Activated CD8-positive, alpha-beta memory T cell treated with anti-CD3 and anti-CD28 coated beads for 48 hours (primary cell): ENCODE measurements around the gene COL27A1.

Experiments
- DNase-seq, 3 experiments: peaks; one replicate each; pipeline ENCODE4 v3.0.0-alpha.2; 2020; ENCODE audit warnings: low read depth in 2 of 3, low spot score in 2 of 3

Gene COL27A1

DNA sequence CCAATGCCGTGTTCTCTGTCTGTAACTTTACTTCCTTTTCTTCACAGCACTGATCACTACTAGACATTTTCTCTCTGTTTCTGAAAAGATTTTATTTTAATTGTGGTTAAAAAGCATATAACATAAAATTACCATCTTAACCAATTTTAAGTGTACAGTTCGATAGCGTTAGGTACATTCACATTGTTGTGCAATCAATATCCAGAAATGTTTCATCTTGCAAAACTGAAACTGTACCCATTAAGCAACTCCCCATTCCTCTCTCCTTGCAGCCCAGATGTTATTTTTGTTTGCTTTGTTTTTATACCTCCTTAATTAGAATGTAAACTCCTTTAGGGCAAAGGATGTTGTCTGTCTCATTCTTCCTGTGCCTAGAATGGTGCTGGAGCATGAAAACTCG, 47.5 kb downstream of the COL27A1 start:
- no peak for DNase-seq

DNA sequence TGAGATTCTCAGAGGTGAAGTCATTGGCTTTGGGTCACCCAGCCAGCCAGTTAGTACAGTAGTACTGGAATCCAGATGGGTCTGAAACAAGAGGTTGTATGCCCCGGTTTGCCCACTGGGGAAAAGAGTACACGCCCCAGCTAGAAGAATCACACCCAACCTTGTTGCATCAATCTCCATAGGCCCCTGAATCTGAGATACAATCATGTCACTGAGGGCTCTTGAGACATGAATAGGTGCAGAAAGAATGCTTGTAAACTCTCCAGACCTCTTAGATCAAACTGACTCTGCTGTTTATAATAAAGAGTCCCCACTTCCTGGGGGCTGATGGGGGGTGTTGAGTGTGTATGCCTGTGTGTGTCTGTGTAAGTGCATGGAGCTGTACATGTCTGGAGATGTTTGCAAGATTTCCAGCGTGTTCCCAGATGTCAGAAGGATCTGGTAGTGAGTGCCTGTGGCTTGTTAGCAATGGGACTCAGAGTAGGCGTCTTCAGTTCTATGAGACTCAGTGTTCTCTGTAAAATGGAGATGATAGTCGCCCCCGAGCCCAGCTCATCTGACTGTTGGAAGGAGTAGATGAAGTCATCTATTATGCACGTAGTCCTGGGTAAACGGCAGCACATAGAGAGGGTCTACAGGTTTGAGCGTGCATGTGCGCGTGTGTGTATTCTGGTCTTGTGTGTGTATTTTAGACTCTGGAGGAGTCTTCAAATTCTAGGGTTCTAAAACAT, 48.2 kb downstream of the COL27A1 start:
- DNase-seq = no peak

DNA sequence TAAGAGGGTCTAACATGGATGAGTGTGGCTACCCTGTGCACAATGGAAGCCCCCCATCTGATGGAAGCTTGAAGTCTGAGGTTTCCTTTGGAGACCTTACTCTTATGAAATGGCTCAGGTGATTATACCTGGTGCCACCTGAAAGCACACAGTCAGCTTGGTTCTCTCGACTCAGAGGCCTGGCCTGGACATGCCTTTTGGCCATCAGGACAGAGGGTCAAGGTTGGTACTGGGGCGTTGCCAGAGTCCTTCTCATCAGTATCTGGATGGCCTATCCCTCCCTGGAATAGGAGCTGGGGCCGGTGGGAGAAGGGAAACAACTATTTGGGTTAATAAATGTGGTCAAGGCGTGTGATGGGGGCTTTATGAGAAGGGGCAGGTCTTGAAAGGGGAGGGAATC, 48.9 kb downstream of the COL27A1 start:
- DNase-seq = no peak

DNA sequence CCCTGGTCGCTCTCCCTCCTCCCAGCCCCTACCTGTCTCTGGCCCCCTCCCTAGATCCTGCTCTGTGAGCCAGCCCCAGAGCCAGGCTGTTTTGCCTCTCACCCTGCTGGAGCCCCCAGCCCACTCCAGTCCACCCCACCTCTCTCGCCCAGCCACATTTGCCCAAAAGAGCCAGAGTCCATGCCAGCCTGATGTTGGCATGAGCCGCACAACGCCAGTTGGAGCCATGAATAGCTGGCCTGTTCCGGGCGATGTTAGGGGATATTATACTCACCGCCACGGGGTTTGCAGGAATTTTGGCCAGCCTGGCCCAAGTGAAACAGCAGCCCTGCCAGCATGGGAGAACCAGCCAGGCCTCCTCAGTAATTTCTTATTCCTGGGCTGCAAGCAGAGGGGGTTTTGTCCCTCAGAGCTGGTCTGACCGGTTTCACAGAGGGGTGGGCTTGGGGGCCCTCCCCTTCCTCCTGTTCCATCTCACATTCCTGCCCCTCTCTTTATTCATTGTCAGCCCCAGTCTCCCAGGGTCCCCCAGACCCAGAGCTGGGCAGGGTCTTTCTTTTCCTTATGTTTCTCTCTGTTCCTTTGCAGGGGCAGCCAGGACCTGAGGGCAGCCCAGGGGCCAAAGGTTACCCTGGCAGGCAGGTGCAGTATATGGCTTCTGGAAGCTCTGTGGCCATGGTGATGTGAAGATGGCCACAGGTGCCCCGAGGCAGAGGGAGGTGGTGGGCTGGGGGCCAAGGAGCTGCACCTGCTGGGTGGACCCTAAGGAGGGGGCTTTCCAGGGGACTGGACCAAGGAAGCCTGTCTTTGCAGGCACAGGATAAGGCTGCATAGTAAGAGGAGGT, 50.1 kb downstream of the COL27A1 start:
- DNase-seq = no peak

DNA sequence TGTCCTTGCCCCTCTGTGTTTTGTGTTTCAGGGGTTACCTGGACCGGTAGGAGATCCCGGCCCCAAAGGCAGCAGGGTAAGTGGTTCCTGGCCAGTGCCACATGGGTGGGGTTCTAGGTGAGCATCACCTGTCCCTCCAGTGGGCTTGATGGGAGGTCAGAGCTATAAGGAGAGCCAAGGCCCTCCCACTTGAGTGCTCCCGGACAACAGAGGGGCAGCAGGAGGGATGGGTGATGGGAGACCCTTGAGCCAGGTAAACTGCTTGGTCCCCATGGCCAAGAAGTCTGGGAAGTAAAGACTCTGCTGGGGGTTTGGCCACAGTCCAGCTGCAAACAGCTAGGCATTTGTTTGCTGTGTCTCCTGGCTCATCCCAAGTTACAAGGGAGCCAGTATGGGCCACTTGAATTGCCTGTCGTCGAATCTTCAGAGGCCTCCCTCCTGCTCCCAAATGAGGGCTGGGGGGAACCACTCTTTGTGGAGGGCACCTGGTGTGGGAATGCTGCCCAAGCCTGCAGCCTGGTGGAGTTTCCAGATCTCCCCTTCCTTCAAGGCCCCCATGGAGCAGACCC, 51.0 kb downstream of the COL27A1 start:
- no peak for DNase-seq

DNA sequence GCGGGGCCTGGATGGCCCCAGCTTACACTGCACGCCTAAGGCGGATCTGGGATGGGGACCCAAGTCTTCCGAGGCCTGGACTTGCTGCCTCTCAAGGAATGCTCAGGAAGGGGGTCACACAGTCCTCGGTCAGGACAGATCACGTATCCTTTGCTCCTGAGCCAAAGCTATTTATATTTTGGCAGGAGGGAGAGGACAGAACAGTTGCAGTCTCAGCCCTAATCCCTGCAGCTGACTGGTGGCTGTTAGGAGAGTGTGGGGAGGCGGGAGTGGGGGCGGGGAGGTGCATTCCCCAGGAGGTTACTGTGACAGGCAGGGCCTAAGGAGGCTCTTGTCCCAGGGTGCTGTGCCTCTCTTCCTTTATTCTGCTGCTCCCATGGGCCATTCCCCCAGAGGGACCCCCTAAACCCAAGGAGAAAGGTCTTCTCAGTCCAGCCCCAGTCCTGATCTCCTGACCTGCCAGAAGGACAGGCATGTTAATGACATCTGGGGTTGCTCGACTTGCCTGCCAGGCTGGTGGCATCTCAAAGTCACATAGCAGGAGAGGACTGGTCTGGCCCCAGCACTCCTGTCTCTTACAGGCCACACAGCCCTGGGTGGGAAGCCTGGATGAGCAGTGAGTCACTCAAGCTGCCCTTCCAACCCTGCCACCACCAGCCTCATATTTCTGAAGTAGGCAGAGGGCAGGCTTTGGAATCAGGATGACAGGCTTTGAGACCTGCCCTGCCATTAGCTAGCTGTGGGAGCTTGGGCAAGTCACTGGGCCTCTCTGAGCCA, 51.9 kb downstream of the COL27A1 start:
- no peak for DNase-seq

DNA sequence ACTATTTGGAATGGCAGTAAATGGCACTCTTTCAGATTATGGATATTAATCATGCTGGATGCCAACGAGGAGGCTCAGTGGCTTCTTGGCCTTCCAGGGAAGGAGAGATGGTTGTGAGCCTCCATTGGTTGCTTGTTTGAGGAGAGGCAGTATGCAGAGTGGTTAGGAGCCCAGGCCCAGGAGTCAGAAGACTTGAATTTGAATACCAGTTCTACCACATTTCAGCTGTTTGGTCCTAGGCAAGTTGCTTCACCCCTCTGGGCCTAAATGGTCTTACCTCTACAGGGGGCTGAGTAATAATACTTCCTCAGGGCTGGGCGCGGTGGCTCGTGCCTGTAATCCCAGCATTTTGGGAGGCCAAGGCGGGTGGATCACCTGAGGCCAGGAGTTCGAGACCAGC, 52.5 kb downstream of the COL27A1 start:
- no peak for DNase-seq

DNA sequence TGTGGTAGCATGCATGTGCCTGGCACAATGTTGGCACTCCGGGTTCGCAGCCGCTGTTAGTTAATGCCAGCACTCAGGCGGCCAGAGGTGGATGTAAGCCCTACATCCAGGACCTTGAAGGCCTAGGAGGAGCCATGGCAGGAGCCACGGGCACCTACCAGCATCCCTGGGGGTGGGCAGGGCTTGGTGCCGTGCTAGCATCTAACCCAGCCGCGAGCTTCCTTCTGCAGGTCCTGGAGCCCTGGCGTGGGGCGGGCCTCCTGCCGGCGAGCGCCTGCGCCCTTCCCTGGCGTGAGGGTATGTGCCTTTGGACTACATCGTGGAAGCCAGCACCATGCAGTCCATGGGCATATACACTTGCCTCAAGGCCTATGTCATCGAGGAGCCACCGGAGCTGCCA, 53.8 kb downstream of the COL27A1 start:
- DNase-seq = no peak

DNA sequence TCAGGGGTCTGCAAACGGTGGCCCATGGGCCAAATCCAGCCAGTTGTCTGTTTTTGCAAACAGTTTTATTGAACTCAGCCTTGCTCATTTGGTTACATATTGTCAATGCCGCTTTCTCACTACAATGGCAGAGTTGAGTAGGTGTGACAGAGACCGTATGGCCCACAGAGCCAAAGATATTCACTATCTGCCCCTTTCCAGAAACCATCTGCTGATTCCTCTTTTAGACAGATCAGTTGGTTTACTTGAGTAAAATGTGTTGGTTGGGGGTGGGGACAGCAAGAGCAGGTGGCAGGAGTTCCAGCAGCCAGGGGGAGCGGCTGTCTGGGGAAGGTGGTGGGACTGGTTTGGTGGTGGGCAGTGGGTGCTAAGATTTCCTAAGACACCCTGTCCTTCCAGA, 54.8 kb downstream of the COL27A1 start:
- DNase-seq = no peak

DNA sequence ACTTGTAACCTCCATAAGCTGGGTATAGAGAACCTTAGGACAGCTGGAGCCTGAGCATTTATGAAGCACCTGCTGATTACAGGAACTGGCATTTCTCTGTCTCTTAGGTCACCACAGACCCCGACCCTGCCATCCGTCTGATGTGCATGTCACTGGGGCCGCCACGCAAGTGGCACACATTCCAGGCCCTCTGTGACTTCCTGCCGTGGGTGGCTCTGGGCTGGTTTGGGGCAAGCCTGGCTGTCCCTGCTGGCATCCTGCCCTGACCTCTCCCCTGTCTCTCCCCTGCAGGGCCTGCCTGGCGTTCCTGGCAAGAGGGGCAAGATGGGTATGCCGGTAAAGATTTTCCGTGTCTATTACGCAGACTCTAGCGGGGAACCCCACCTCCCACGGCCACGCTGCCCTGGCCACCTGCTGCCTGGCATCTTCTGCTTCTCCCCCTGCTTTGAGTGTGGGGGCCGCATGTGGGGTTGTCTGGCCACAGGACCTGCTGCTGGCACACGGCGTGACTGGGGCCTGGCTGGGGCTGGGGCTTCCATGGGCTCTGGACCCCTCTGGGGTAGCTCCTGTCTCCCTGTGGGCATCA, 55.4 kb downstream of the COL27A1 start:
- DNase-seq = no peak

DNA sequence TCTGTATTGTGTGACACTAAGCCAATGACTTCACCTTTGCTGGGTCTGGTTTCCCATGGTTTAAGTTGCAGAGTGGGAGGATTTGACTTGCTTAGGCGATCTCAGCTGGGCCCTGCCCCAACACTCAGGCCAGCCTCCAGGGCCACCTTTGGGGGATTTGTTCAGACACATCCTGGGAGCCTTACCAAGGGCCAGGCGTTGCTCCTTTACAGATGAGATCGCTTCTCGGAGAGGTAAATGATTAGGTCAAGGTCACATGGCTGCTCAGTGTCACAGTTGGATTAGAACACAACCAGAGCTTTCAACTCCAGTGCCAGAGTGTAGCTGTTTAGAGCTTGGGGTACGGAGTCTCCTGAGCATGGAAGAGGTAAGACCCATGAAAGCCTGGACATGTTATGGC, 57.5 kb downstream of the COL27A1 start:
- DNase-seq = no peak

DNA sequence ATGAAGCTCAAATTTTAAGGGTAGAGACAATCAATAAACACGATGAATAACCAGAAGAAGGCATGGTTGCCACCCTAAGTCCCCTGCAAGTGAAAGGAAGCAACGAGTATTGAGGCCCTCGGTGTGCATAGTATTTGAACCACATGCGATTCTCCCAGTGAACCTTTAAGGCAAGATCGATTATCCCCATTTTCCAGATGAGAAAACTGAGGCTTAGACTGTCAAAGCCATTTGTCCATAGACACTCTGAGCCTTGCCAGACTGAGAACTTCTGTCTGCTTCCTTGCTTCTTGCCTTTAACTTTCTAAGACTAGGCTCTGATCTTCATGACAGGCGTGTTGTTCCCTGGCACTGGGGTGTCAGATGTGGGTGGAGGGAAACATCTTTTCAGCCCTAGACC, 58.2 kb downstream of the COL27A1 start:
- DNase-seq = no peak

DNA sequence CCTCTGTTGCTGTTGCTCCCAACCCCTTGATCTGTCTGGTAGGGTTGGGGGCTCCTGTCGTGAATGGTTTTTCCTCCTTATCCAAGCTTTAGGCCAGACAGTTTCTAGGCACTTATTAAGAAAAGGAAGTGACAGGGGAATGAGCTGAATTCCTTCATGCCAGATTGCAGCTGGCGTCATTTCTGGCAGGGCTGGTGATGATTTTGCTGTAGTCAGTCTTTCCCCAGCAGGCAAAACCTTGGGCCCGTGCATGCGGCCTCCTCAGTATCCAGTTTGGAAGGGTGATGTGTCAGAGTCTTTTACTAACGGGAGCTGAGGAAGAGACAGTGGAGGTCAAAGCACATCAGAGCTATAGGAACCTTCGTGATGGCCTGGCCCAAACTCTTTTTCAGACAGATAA, 58.8 kb downstream of the COL27A1 start:
- DNase-seq = no peak

DNA sequence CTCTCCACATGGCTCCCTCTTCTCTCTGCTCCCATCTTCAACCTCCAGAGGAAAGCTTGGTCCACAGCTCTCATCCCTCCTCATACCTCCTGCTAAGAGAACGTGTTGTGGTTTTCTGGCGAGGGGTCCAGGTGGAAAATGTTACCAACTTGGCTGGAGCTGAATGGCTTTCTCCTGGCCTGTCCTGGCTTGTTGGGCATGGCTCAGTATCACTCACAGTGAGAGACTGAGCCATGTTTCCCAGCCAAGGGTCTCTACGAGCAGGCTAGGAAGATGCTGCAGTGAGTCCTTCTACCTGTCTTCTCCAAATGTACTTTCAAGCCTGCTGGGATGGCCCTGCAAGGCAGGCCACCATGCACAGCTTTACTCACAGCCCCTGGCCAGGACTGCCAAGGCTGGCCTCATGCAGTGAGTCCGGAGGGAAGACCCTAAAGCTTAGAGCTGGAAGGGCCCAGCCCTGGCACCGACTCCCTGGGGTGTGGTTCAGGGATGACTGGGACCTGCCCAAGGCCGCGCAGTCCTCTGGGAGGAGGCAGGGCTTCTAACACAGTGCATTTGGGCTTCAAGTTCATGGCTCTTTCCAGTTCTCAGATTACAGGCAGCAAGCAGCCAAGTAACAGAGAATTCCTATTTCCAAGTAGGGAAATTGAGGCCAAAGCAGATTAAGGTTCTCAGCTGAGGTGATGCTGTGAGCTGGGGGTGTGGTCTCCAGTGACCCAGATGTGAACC, 59.5 kb downstream of the COL27A1 start:
- DNase-seq = no peak

DNA sequence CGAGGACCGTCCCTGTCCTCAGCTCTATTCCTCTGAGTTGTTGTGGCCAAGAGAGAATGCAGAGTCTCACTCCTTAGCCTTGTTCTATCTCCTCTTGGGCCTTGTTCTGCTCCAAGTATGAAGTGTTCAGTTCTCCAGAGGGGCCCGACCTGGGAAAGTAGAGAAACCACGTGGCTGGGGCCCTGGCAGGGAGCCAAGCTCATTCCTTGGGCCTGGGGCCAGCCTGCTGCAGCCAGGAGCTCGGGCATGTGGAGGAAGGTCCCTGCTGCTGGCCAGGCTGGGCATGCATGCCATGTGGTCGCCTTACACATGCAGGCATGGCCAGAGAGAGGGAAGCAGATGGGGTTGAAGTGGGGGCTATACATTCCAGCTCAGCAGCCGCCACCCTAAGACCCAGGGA, 60.7 kb downstream of the COL27A1 start:
- DNase-seq = no peak

DNA sequence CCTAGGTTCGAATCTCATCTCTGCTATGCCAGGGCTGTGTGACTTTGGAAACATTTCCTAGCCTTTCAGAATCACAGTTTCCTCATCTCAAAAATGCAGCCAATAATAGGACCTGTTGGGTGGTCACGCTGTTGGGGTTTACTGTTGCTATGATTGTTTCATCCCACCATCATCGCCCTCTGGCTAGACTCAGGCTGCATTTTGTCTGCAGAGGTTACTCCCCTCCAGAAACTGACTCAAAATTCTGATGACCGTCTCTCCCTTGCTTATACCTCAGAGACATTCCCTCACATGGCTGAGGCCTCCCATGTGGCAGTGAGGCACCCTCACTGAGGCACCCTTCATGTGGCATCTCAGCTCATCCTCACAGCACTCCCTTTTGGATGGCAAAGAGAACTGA, 61.6 kb downstream of the COL27A1 start:
- DNase-seq = no peak

DNA sequence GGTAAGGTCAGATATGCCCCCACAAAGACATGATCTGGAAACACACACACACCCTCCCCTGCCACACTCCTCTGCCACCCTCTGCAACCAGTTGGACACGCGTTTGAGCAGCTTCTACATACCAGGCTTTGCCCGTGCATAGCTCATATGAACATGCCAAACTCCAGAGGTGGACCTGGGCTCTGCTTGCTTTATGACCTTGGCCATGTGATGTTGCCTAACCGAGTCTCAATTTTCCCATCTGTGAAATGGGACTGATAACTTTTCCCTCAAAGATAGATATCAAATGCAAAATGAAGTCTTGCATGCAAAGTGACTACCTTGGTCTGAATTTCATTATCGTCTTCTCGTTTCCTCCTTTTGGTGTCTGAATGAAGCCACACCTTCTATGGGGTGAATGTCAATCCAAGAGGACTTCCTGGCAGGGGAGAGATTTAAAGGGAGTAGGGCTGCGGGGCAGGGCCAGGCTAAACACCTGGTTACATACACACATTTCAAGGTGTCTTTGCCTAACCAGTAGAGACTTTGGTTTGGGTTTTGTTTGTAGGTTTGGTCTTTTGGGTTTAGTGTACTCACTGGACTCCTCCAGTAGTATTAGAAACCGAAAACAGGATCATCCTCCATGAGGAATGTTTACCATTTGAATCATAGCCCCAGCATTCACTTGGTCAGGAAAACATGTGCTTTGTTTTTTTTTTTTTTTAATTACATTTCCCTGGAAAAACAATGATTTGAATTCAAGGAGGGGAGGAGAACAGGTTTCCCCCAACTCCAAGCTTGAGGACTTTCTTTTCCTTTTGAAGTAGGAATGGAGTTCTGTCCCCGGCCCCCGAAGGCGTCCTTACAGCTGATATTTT, 63.2 kb downstream of the COL27A1 start:
- no peak for DNase-seq

DNA sequence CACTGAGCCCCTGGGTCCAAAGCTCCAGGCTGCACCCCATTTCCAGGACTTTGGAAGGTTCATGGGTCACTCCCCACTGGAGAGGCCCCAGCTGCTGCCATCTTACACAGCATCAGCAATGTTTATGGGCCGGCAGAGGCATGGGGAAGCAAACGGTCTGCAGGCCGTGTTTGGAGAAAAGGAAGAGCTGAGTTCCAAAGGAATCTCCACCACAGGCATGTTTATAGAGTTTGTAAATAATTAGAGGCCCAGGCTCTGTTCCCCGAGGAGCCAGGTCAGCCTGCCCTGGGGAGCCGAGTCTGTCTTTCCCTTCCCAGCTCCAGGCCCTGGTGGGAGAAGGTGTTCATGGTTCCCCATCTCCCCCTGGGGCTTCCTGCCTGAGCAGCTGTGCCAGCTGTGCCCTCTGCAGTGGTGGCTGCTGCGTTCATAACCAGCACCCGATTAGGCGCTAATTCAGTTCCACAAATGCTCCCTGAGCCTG, 64.8 kb downstream of the COL27A1 start:
- no peak for DNase-seq

DNA sequence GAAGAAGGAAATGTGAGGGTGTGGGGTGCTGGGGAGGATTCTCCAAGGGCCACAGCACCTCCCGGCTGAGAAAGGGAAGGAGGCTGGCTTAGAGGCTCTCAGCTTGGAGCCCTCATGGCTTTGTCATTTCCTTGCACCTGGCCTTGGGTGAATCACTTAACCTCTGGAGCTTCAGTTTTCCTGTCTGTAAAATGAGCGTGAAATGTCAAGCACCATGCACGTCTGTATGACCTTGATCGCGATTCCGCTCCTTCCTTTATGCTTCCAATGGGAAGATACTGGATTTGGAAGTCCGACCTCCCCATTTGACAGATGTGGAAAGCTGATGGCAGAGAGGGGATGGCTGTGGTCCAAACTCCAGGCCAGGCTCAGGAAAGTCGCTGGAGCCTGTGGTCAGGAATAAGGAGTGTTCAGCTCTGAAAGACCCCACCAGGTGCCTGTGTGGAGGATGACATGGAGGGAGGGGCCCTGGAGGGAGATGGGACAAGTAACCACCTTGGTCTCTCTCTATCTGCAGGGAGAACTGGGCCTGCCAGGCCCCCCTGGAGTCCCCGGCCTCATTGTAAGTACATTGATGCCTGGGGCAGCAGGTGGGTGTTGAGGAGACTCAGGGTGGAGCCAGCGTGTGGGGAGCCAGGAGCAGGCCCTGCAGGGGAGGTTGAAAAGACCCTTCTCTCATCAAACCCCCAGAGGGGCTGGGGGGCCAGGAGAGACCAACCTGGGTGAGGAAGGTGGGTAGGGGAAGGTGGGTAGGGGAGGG, 66.5 kb downstream of the COL27A1 start:
- no peak for DNase-seq
